ENCODE measurements around the gene RNF7. TPM values are rescaled to one million over a fixed set of nuclear protein-coding genes. Genes with fewer than 3 reads are reported as not detected.
A peak's percentile ranks its signal among the peaks of the same experiment; 100 is the strongest.

Gene RNF7
- total and polyA plus RNA-seq, 2 of the 13 experiments (the other 11 are each of a cell fraction or from before 2014, with no cell fraction given) = 66.4 to 94.7 TPM

GRCh38 chr3:141738022-141738890 lies at the start of gene RNF7 (continued):
- TF ChIP-seq STAT6 (CRISPR knock-in tag; IDR thresholded peaks at IDR 0.05; ENCODE audit: borderline replicate concordance) (no peak), ZIK1 (CRISPR knock-in tag; IDR thresholded peaks at IDR 0.05; ENCODE audit: borderline replicate concordance, low read depth) (peak; percentile 5), E2F1 (CRISPR knock-in tag; IDR thresholded peaks at IDR 0.05) (peak; percentile 42; the same call in 1 of the 2 replicates), DZIP1 (CRISPR knock-in tag; IDR thresholded peaks at IDR 0.05) (no peak), ZBTB38 (CRISPR knock-in tag; IDR thresholded peaks at IDR 0.05) (peak; percentile 79), ZBTB40 (IDR thresholded peaks at IDR 0.05) (no peak), ZBTB40 (CRISPR knock-in tag; IDR thresholded peaks at IDR 0.05) (peak; percentile 46; the same call in 1 of the 2 replicates), HOMEZ (CRISPR knock-in tag; IDR thresholded peaks at IDR 0.05; ENCODE audit: low read depth) (peak; percentile 75; the same call in 1 of the 2 replicates)
